HG03135 (cell line): ENCODE data around the gene C1orf198.

Source experiments
- ATAC-seq: cut with Tn5 transposase; IDR thresholded peaks from one replicate; pipeline ENCODE4 v1.9.1; 2021; ENCODE audit warnings: mild to moderate bottlenecking, moderate library complexity; ENCODE audit not compliant: unreplicated experiment

The C1orf198 gene

DNA sequence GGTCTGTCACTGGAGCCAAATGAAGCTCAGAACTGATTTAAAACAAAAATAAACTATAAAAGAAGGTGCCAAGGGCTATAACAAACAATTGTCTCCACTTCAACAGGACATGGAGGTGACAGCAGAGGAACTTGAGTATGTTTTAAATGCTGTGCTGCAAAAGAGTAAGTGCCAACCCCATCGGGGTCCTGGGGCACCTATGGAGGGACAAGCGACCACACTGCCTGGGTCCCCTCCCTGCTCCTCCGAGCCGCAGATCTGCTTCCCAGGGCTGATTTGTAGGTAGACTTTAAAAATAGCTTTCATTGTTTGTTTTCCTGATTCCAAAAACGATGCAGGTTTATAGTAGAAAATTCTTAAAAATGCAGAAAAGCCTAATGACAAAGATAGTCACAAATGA lies 78.3 kb downstream of the C1orf198 start:
- ATAC-seq, result no peak

DNA sequence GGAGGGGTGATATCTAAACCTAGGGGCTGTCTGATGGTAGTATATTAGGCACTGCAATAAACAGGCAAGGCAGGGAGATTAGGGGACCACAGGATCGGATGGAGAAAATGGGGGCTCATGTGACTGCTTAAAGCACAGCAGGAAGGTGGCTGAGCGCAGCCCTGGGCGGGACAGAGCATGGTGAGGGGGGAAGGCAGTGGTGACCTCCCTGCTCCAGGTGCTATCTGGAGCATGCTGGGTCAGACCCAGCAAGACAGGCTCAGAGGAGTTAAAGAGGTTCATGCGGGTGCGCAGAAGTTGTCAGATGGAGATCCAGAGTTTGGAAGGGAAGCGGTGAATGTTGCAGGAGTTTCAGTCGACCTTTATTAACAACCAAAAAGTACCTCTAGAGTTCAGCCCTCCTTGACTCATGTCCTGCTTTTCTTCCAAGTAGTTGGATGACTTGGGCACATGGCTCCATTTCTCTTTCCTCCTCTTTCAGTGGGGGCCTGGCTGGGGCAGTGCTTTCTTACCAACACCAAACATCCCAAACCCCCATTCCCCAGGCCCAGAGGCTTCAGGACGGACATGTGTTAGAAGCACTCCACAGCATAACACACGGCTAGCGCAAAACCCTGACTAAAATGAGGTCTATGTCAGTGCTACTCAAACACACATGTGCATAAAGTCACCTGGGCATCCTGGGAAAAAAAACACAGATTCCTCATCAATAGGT lies 79.6 kb downstream of the C1orf198 start:
- no peak for ATAC-seq

DNA sequence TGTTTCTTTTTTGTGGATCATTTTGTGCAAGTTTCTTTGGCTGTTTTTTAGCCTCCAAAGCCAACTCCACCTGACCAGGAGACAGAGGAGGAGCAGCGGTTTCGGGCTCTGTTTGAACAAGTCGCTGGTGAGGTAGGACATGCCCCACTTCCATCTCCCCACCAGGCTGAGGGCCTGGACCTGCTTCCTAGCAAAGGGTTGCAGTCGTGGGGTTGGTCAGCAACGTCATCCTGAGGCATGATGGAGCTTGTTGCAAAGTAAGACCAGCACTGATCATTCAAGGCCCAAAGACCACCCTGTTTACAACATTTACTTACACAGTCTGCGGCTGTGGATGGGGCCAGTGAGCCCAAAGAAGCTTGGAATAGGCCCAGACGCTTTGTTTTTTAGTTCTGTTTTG lies 80.8 kb downstream of the C1orf198 start:
- ATAC-seq, result no peak
